Midbrain (tissue), 1 donor: ENCODE results near the gene CIROP.
"Not testable (repeated sequence)": the region's sequence is repeated elsewhere in the genome, so short reads cannot be mapped to it uniquely, and the experiment has no call there.

Experiments
- DNase-seq: peaks from one replicate; lab custom pipeline; 2025; lab: John Stamatoyannopoulos, UW

CIROP gene

DNA sequence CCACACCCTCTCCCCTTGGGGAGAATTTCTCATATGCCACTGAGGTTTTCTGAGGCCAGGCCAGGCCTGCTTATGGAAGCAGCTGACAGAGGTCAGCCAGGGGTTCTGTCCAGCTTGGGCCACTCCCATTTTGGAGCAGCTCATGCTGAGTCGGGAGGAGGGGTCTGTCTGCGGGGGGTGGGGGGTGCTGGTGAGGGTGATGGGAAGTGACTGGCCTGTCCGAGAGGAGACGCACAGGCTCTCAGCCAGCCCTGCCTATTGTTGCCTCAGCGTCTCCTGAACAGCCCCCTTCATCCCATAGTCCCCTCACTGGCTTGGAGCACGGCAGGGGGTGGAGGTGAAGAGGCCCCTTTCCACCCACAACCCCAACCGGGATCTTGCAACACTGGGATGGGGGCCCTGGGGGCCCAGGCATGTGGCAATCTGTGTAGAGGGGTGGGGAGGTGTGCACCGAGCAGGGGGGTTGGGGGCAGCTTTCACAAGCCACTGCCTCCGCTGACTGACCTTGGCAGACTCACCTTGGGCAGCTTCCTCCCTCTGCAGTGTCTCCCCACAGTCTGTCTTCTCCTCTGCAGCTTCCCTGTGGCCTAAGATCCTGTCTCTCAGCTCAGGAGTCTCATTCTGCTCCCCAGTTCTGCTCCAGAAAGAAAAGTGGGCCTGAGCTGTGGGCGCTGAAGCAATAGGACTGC, 8.8 kb upstream of the CIROP start:
- no peak for DNase-seq

DNA sequence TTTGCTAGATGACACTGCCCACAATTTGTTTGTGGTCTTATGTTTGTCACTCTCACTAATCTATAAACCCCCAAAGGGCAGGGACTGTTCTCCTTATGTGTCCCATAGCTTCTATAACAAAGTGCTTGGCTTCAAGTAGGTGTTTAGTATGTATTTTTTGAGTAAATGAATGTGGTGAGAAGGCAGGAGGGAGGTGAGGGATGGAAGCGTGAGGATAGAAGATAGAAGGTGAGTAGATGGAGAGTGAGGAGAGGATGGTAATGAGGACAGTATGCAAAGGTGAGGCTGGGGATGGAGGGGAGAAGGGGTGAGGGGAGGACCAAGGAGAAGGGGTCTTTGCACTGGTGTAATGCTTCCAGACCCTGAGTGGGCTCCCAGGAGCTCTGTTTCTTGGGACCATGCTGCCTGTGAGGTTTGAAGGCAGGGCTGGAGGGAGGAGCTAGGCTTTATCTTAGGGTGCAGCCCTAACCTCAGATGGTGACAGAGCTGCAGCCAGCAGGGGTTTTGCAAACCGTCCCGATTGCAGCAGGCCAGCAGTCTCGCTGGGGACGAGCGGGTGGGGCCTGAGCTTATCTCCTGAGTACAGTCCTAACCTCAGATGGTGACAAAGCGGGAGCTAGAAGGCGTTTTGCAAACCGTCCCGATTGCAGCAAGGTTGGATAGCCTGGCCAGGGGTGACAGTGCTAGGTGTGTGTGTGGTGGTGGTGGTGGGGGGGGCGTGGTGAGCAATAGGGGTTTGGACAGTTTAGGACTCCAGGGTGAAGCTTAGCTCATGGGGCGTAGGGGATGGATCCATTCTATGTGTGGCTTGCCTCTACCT, 7.8 kb upstream of the CIROP start:
- DNase-seq = no peak

DNA sequence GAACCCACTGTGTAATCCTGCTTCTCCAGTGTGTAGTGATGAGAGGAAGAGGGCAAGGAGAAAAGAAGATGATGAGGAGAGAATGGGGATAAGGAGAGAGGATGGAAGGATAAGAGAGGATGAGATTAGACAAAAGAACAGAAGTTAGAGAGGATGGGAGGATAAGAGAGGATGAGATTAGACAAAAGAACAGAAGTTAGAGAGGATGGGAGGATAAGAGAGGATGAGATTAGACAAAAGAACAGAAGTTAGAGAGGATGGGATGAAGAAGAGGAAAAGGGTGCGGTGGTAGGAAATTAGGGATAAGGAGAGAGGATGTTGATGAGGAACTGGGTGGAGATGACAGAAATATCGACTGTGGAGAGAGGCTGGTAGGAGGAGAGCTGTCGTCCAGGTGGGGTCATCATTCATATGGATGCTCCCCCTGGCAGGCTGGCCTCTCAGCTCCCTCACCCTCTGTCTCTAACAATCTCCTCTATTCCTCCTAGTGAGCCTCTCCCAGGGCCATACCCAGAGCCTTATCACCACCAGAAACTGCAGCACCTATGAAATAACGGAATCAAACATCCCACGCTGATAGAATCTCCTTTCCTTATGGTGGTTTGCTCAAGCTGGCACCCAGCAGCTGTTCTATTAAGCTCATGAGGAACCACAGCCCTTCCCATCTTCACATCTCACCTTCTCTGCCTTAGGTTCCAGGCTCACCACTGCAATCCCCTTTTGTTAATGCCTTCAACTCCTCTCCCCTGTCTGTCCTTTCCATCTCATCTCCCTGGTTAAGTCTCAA, 6.0 kb upstream of the CIROP start:
- DNase-seq = no peak

DNA sequence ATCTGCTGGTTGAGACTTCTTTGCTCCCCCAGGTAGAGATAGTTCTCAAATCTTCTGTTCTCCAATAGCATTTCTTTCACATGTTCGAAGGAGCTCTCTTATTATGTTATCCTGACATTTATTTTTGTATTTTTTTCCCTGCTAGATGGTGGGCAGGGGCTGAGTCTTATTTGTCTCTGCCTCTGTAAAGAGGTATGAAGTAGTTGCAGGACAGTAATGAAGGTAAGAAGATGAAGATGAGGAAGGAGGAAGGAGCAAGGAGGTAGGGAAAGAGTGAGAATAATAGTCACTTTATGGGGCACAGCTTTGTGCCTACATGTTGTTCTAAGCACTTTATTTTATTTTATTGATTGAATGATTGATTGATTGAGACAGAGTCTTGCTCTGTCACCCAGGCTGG, 5.0 kb upstream of the CIROP start:
- no peak for DNase-seq

DNA sequence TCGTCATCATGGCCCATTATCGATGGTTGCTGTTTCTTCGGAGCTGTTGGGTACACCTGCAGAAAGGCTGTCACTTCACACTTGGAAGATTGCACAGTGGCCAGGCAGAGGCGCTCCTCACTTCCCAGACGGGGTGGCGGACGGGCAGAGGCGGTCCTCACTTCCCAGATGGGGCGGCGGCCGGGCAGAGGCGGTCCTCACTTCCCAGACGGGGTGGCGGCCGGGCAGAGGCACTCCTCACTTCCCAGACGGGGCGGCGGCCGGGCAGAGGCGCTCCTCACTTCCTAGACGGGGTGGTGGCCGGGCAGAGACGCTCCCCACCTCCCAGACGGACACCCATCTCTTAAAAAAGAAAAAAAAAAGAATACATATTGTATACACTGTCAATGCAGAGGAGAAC, 3.4 kb upstream of the CIROP start:
- DNase-seq = not testable (repeated sequence)

DNA sequence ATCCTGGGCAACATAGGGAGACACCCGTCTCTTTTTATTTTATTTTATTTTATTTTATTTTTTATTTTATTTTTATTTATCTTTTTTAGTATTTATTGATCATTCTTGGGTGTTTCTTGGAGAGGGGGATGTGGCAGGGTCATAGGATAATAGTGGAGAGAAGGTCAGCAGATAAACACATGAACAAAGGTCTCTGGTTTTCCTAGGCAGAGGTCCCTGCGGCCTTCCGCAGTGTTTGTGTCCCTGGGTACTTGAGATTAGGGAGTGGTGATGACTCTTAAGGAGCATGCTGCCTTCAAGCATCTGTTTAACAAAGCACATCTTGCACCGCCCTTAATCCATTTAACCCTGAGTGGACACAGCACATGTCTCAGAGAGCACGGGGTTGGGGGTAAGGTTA, 2.8 kb upstream of the CIROP start:
- DNase-seq = not testable (repeated sequence)

DNA sequence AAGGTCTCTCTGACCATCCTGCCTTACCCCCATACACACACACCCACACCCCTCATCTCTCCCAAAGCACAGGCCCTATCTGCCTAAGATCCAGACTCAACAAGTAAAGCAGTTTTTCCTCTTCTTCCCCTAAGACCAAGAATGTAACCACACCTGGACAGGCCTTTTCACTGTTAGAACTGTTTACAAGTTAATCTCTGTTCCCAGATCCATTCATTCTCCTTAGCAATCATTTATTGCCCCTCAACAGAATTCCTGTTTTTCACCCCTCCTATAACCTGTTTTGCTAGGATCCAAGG, 1.9 kb upstream of the CIROP start:
- no peak for DNase-seq

DNA sequence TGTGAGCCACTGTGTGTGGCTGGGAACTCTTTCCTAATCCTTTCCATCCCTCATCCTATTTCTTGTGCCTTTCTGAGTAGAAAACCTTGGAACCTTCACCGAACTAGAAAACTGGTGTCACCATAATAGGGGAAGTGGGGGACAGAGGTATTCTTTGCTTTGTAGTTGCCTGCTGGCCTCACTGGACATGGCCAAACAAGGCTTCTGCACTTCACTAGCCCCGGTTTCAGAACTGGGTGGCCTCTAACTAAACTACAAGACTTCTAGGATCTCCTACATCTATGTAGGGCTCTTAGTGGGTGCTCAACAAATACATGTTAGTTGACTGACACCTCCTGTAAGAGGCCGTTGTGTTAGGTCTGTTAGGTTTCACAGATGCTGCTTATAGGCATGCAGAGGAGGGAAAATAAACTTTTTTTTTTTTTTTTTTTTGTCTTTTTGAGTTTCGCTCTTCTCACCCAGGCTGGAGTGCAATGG, 597 bp upstream of the CIROP start:
- DNase-seq = no peak

DNA sequence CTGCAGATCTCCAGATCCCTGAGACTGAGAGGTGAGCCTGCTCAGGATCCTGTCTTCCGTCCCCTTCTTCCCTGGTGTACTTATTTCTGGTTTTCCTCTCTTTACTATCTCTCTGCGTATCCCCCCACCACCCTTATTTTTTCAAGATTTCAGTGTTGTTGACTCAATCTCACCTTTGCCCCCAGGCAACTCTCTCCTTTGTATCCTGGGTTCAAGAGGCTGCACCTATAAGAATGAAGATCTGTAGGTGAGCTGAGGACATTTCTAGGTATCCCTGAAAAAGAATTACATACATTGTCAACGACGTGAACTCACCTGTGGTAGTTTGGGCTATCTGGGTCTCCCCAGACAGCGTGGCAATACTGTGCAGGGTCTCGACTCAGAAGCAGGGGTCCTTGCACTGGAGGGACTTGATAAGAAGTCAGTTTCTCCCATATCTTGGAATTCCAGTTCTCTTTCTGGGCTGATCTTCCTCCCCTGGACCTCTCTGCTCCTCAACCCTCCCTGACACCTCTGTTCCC, 659 bp downstream of the CIROP start:
- no peak for DNase-seq

DNA sequence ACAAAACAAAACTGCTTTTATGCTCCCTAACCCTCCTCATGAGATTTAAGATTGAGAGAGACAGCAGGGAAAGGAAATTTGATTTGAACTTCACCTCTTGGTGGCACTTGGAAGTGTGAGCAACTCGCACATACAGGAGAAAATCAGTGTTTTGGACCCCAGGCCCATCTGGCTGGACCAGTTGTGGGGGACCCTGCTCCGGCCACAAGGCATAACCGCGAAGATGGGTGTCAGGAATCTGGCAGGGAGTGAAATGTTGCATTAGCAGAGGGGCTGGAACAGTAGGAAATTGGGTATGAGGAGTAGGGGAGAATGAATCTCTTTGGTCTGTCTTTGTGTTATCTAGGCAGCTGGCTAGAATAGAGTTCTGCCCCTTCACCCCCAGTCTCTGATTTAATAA, 1.2 kb downstream of the CIROP start:
- no peak for DNase-seq

DNA sequence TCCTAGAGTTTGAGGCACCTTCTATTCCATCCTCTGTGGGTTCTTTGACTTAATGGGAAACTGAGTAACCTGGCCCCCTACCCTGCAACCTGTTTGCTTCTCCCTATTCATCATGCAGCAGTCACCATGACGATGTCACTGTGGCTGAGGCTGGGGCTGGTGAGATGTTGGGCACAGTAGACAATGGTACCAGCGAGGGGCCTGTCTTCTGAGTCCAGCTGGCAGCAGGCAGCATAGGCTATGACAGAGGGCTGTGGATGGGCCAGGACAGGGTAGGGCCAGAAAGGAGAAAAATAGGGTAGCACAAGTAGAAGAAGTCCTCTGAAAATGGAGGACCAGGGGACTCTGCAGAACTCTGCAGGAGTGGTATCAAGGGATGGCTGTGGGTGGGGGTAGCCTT, 2.0 kb downstream of the CIROP start:
- no peak for DNase-seq

DNA sequence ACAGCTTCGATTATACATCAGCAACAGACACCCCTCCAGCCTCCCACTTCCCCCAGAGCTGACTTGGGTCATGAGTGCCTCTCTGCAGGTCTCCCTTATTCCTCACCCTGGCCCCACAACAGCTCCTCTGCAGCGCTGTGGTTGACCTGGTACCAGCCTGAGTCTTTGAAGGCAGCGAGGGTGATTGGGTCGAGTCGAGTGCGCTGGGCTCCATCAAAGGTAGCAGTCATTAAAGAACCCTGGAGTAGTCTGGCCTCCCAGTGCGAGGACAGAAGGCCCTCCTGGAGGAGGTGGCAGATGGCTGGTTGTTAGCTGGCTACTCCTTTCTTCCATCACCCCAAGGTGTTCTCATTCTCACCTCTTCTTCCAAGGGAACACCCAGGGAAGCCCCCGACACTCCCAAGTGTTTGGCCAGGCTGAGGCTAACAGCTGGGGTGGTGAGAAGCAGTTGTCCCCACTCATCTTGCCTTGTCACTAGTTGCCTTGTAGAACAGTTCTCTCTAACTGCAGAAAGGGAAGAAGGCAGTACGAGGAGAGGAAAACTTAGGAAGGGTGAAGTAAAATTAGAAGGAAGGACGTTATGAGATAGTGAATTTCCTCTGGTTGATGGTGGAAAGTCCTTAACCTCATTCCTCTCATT, 2.7 kb downstream of the CIROP start:
- no peak for DNase-seq

DNA sequence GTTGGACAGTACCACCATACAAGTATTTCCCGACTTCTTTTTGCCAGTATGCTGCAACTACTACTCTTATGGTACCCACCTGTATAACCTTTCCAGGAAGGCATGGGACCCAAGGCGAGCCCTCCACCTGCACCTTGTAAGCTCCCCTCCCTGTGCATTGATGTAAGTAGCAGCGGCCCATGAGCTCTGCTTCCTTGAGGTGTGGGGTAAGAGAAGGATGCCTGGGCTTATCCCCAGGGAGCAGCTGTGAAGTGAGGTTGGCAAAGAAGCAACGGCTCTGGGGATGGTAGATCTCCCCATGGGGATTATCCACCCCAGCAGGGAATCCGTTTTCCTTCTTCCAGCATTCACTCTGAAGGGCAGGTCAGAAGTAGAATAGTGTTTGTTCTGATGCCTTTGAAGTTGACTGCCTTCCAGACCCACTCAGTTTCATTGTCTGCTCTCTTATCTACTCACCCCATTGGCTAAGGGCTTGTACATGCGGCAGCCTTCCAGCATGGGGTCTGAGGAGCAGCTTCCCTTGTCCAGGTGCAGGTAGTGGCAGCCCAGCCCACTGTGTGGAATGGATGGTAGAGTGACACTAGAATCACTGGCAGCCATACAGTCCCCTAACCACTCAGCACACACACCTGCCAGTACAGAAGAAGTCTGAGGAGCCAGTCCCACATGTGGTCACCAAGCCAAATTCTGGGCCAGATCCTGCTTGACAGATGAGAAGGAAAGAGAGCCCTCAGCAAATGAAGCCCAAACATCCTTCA, 3.4 kb downstream of the CIROP start:
- DNase-seq = no peak

DNA sequence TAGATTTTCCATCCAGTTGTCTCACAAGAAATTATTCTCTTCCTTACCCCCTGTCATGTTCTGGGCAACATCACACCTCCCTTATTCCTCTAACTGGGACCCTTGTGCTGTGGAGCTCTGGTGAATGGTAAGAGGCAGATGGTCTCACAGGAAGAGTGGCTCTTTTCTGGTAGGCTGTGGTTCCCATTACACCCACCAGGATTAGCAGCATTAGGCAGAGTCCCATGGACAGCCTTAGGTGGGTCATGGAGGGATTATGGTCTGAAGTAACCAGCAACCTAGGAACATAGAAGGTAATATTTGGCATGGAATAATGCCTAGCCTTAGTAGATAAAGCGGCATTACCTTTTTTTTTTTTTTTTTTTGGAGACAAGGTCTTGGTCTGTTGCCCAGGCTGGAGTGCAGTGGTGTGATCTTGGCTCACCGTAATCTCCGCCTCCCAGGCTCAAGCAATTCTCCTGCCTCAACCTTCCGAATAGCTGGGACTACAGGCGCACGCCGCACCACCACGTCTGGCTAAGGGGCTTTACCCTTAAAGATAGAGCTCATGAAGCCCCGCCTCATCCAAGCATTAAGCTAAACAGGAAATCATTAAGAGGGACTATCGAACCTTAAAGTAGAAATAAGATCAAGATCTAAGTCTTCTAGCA, 5.5 kb downstream of the CIROP start:
- DNase-seq = no peak

DNA sequence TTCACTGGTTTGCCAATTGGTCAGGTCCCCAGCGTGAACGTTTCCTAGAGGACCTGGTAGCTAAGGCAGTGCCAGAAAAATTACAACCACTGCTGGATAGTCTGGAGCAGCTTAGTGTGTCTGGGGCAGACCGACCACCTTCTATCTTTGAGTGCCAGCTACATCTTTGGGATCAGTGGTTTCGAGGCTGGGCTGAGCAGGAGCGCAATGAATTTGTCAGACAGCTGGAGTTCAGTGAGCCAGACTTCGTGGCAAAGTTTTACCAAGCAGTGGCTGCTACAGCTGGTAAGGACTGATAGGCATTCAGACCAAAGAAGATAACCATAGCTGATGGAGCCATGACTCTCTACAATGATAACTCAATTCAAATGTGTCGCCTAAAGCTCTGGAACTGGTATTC, 7.0 kb downstream of the CIROP start:
- no peak for DNase-seq

DNA sequence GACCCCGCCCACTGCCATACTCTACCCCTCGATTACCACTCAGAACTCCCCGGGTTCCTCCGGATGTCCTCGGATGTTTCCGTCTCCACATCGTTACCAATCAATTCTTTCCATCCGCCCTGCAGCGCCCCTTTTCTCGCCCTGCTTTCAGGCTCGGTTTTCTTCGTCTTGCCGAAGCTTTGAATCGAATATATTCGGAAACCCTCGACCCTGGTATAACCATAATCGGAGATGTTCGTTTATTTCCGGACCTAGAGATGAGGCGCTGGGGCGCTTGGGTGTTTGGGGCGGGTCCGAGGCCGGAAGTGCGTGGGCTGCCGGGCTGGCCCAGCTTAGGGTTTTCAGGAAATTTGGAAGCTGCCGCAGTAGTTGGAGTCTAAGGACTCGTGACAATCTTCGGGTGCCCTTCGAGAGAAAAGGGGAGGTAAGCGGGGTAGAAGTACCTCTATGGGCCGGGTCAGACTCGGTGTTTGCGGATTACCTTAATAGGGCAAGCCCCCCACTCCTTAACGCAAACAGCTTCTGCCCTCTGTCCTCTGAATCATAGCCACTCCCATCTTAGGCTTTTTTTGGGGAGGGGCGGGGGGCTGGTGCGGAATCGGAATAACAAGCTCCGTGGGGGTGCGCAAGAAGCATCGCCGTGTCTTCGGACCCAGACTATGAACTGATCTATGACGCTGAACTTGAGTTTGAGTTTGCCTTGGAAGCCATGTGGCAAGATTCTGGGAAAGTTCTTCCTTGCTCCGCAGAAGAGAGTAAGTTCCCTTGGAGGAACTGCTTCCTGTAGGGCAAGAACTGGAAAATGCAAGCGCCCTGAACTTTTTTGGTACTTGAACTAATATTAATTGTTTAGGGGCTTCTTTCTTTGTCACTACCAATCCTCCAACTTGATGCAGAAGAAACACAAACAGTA, 9.3 kb downstream of the CIROP start, which contains the start of gene C14orf119:
C14orf119 (plus strand) TSS at position 310 of the 913 bp plus-strand sequence. CDS start 2,154 bp downstream, outside the sequence.
- no peak for DNase-seq

DNA sequence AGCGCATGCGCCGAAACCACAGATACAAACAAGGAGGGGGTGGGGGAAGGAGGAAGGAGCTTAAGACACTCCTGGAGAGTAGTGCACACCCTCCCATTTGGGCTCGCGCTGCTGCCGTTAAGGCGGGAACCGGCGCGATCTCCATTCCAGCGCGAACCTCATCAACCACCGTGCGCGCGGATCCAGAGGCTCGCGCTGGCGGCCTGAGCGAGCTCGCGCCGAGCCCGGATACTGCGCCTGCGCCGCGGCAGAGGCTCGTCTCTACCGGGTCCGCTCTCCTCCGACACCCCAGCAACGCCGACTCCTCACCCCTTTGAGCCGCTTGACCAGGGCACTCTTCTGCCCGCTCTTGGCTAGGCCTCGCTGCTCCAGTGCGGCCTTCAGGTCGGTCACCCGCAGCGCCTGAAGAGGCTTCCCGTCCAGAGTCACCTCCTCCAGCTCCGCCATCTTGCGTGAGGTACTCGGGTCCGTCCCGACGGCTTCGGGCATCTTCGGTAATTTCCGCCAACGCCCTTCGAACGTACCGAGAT, 10.1 kb downstream of the CIROP start, which contains the start of gene ACIN1:
ACIN1 (minus strand) TSS at position 471 of the 530 bp plus-strand sequence; CDS start at position 447, 24 bp downstream.
- no peak for DNase-seq

DNA sequence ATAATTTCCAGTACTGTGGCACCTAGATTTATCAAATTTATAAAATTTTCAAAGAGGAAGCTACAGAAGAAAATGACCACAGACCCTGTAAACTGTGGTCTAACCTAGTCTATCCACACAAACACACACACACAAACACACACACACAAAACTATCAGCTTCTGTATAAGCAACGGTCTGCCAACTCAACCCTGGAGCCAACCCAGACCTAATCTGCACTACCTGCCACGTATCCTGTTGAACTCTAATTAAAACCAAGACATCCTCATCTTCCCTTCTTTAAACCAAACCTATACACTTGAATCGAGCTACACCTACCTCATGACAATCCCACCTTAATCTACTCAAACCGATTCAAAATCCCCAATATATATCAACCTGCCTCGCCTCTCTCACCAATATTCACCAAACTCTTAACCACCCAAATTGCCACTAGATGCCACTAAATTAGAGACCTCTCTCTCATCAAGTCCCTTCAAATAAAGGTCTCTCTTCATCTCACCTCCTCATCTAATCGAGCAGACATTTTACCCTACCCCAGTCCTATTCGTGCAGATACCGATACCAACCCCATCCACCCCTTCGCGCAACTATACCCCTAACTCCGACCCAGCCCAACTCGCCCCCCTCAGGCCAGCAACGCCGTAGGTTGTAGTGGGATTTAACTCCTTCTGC, 10.7 kb downstream of the CIROP start:
- no peak for DNase-seq

DNA sequence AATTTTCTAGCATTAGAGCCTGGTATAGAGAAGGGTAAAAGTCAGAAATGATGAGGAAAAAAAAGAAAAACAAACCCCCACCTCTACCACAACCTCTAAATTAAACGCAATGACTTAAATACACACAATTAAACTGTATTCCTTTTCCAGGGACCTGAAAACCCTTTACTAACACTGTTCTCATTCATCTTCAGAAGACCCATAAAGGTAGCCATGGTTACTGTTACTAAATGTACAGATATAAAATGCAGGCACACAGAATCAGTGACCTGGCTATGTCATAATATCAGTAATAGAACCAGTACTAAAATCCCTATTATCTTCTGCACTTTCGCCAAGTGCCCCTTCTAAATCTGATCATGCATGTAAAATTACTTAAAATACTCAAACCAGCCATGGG, 11.3 kb downstream of the CIROP start:
- no peak for DNase-seq
